Uterus (tissue), 2 donors: ENCODE data around the gene ATP8A2.

Experiments used
- CTCF ChIP-seq, 4 experiments: fragments of 200-600 bp in 2 of 4; fragments of 450-650 bp in 2 of 4; sonication (generic) in 2 of 4; IDR thresholded peaks; one replicate each; pipeline ENCODE4 v1.5.1; 2016 to 2019; ENCODE audit warnings: antibody characterized with exemption in 4 of 4, mild to moderate bottlenecking in 2 of 4, moderate library complexity in 1 of 4
- POLR2A ChIP-seq, 2 donors: fragments of 450-650 bp; IDR thresholded peaks; one replicate each; pipeline ENCODE4 v1.6.1; 2016; ENCODE audit warnings: antibody characterized with exemption in 2 of 2, mild to moderate bottlenecking in 1 of 2, moderate library complexity in 1 of 2

GRCh38 chr13:25686831-25687470, 315.2 kb downstream of the ATP8A2 start:
- TF ChIP-seq POLR2A (IDR thresholded peaks at IDR 0.05) = no peak
- TF ChIP-seq CTCF (IDR thresholded peaks at IDR 0.05) = no peak
